ENCODE results near the gene CD6. TPM values are rescaled to one million over a fixed set of nuclear protein-coding genes. Genes with fewer than 3 reads are reported as not detected.
A peak's percentile ranks its signal among the peaks of the same experiment; 100 is the strongest.

Gene CD6
- total and polyA plus RNA-seq, 10 of the 15 experiments (the other 5 are each of a cell fraction or from before 2014, with no cell fraction given) = 0.37 to 17.6 (median 6.2) TPM

GRCh38 chr11:61028135-61028729 lies 56.8 kb downstream of the CD6 start (continued):
- no peak; the same call in 1 of the 2 replicates for TF ChIP-seq ZNF687 (IDR thresholded peaks at IDR 0.05)
- TF ChIP-seq SIX5 (IDR thresholded peaks at IDR 0.05; ENCODE audit: low read depth, low read length, severe bottlenecking) = no peak
- TF ChIP-seq LARP7 (IDR thresholded peaks at IDR 0.05) = no peak
- peak; percentile 28; the same call in 1 of the 2 replicates for TF ChIP-seq IKZF1 (conservative IDR thresholded peaks at IDR 0.05)
- no peak for TF ChIP-seq HDAC6 (IDR thresholded peaks at IDR 0.05; ENCODE audit: unreplicated experiment)
- peak; percentile 94 for TF ChIP-seq POU2F2 (IDR thresholded peaks at IDR 0.05; ENCODE audit: borderline replicate concordance, low read depth, low read length)
- TF ChIP-seq CBX3 (IDR thresholded peaks at IDR 0.05; ENCODE audit: borderline replicate concordance, low read depth) = no peak
- TF ChIP-seq WRNIP1 (IDR thresholded peaks at IDR 0.05; ENCODE audit: borderline replicate concordance, low read depth, low read length) = no peak
- 0 out of 2 replicates have a peak, but pooled peaks have one; percentile 19 for TF ChIP-seq BCL11A (IDR thresholded peaks at IDR 0.05; ENCODE audit: low read depth, low read length)

GRCh38 chr11:61032824-61033223 lies 61.3 kb downstream of the CD6 start:
- peaks cover 0 to 1% of the 10 kb centered on the region in 2 experiments; a peak in 2 of 4 replicates for H3K36me3 ChIP-seq (ENCODE audit: control insufficient read depth in 2 of 2, insufficient read depth in 2 of 2, low read length in 1 of 2)
- ChIA-PET SMC1A (ENCODE audit: uncharacterized antibody, unreplicated experiment) (interaction anchor here (0.7 kb wide), 1 partner anchor 791 kb away, joined by 3 read pairs; no protein-coding TSS in a partner anchor), RAD21 (ENCODE audit: unreplicated experiment) (no interaction called here), POLR2A (no interaction called here), CTCF (no interaction called here)
- no peaks in the 10 kb centered on the region for H3K27me3 ChIP-seq (replicated peaks in 1 of 2; ENCODE audit: control insufficient read depth in 2 of 2, insufficient read depth in 2 of 2, low read length in 1 of 2)
- no peak overlapping the region for H2AFZ ChIP-seq (ENCODE audit: control insufficient read depth, low read depth, low read length)
- H3K4me1 ChIP-seq (ENCODE audit: control insufficient read depth, insufficient read depth, low read length) = peaks cover 13% of the 10 kb centered on the region
- H4K20me1 ChIP-seq (ENCODE audit: control insufficient read depth, insufficient read depth) = no peaks in the 10 kb centered on the region
- in situ Hi-C loops (cut with MboI) (no loop called here), intact Hi-C loops (cut with micrococcal nuclease; ENCODE audit: unreplicated experiment) (no loop called here)
- FAIRE-seq = no peak
- no peak for DNase-seq (ENCODE audit: low read depth, low spot score)
- no peak overlapping the region for H3K4me2 ChIP-seq (ENCODE audit: control insufficient read depth, insufficient read depth)
- no peaks in the 10 kb centered on the region for H3K79me2 ChIP-seq (ENCODE audit: control insufficient read depth, insufficient read depth, low read length)
- no peak overlapping the region for H3K9ac ChIP-seq (ENCODE audit: control insufficient read depth, insufficient read depth, low read length)
- no peak overlapping the region for H3K4me3 ChIP-seq
- WGBS (ENCODE audit: insufficient coverage, insufficient replicate concordance, low lambda C conversion rate, missing lambda C conversion rate) = 68% methylated on average over 2 of the region's 2 CpGs
- ATAC-seq = no peak
- no TSS peak for BruUV-seq (replicated peaks)
- H3K27ac ChIP-seq (ENCODE audit: control insufficient read depth, insufficient read depth) = no peak overlapping the region
- H3K9me3 ChIP-seq (replicated peaks; ENCODE audit: control insufficient read depth, insufficient read depth, low read length) = no peaks in the 10 kb centered on the region
- TF ChIP-seq FOXK2 (IDR thresholded peaks at IDR 0.05) = no peak
- no peak for TF ChIP-seq NFYA (IDR thresholded peaks at IDR 0.05; ENCODE audit: borderline replicate concordance, low read depth, low read length)
- no peak for TF ChIP-seq ZBTB40 (IDR thresholded peaks at IDR 0.05; ENCODE audit: borderline replicate concordance)
- no peak for TF ChIP-seq YBX1 (IDR thresholded peaks at IDR 0.05)
- no peak for TF ChIP-seq IKZF1 (conservative IDR thresholded peaks at IDR 0.05)
- no peak for TF ChIP-seq USF1 (IDR thresholded peaks at IDR 0.05; ENCODE audit: borderline replicate concordance, extremely low read length, insufficient read depth, low read depth, low read length)
